HCT116 (cell line): ENCODE measurements around the gene KANSL3. TPM values are rescaled to one million over a fixed set of nuclear protein-coding genes. Genes with fewer than 3 reads are reported as not detected.
A peak's percentile ranks its signal among the peaks of the same experiment; 100 is the strongest.

Experiments used
- ATAC-seq: fragments of 200-7000 bp; cut with Tn5 transposase; 2 replicates; pipeline ENCODE4 v1.9.1; 2020; ENCODE audit warnings: mild to moderate bottlenecking, moderate library complexity
- BruUV-seq: library from RNA; stranded (reverse); fragments of 400-500 nt; replicated peaks from 2 replicates; lab custom pipeline; 2021; lab: Mats Ljungman, UMichigan
- CTCF ChIA-PET: fragments of 300-600 bp; sonication (Branson Sonifier 250); formaldehyde crosslinking; loops from one replicate; lab custom pipeline; 2021; ENCODE audit warnings: antibody characterized with exemption; lab: Charles Lee
- POLR2A ChIA-PET: fragments of 300-600, 350-600 bp; sonication (Branson Sonifier 250); formaldehyde crosslinking; loops from one replicate; lab custom pipeline; 2021; ENCODE audit warnings: antibody characterized with exemption; lab: Charles Lee
- RAD21 ChIA-PET, 2 experiments: fragments of 300-600 bp; sonication (Branson Sonifier 250); formaldehyde crosslinking; loops; one replicate each; lab custom pipeline; 2023; ENCODE audit warnings: low total read pairs in 2 of 2; ENCODE audit not compliant: uncharacterized antibody in 2 of 2, unreplicated experiment in 2 of 2, low non-redundant PET in 1 of 2; lab: Charles Lee
- DNase-seq: peaks from one replicate; pipeline ENCODE4 v3.0.0-alpha.2; 2010; ENCODE audit warnings: low read depth, low spot score
- H2AFZ ChIP-seq: fragments of 200-600 bp; shearing (Covaris generic), sonication (generic); 2 replicates; pipeline ENCODE4 v1.6.1; 2017; ENCODE audit warnings: low read depth, mixed run types, mixed read lengths, antibody characterized with exemption, low read length; ENCODE audit not compliant: poor library complexity, severe bottlenecking
- H3K27ac ChIP-seq: 2 replicates; pipeline ENCODE4 v1.5.1; 2012; ENCODE audit warnings: low read depth, low read length
- H3K27me3 ChIP-seq: fragments of 200-600 bp; sonication (generic); 2 replicates; pipeline ENCODE4 v1.6.1; 2016; ENCODE audit warnings: mixed run types, low read length, mixed read lengths; ENCODE audit not compliant: insufficient read depth
- H3K36me3 ChIP-seq, 2 experiments: fragments of 200-500 bp in 1 of 2; fragments of 200-600 bp in 1 of 2; sonication (Bioruptor generic) in 1 of 2; sonication (generic) in 1 of 2; 2 replicates each; pipeline versions ENCODE4 v1.5.1 to v1.6.1; 2014 to 2016; ENCODE audit warnings: low read length in 2 of 2, inconsistent platforms in 1 of 2, mixed read lengths in 1 of 2, mixed run types in 1 of 2; ENCODE audit not compliant: insufficient read depth in 2 of 2, control insufficient read depth in 1 of 2
- H3K4me1 ChIP-seq, 2 experiments: fragments of 200-600 bp in 1 of 2; sonication (generic) in 1 of 2; 2 replicates each; pipeline versions ENCODE4 v1.5.1 to v1.6.1; 2012 to 2017; ENCODE audit warnings: low read length in 2 of 2, inconsistent platforms in 1 of 2, mild to moderate bottlenecking in 1 of 2, mixed read lengths in 1 of 2, mixed run types in 1 of 2, moderate library complexity in 1 of 2; ENCODE audit not compliant: insufficient read depth in 2 of 2, control insufficient read depth in 1 of 2
- H3K4me2 ChIP-seq: fragments of 200-600 bp; sonication (generic); 2 replicates; pipeline ENCODE4 v1.6.1; 2017; ENCODE audit warnings: mixed run types, low read length, mixed read lengths
- H3K4me3 ChIP-seq, 2 experiments: fragments of 200-600 bp in 1 of 2; sonication (generic) in 1 of 2; replicated peaks in 1 of 2; 2 replicates each; pipeline ENCODE4 v1.5.1; 2011 to 2016; ENCODE audit warnings: low read length in 2 of 2, control low read depth in 1 of 2, low read depth in 1 of 2, mild to moderate bottlenecking in 1 of 2, mixed read lengths in 1 of 2, mixed run types in 1 of 2
- H3K79me2 ChIP-seq: fragments of 200-600 bp; sonication (generic); 2 replicates; pipeline ENCODE4 v1.6.1; 2017; ENCODE audit warnings: mild to moderate bottlenecking, mixed run types, low read length, moderate library complexity, mixed read lengths; ENCODE audit not compliant: insufficient read depth
- H3K9ac ChIP-seq: fragments of 200-600 bp; sonication (generic); 2 replicates; pipeline ENCODE4 v1.6.1; 2016; ENCODE audit warnings: low read length, mixed read lengths
- H3K9me2 ChIP-seq: fragments of 200-600 bp; sonication (generic), shearing (Covaris generic); 2 replicates; pipeline ENCODE4 v1.6.1; 2017; ENCODE audit warnings: mixed run types, mild to moderate bottlenecking, moderate library complexity; ENCODE audit not compliant: insufficient read depth
- H3K9me3 ChIP-seq, 2 experiments: fragments of 200-500 bp in 1 of 2; fragments of 200-600 bp in 1 of 2; sonication (Bioruptor generic) in 1 of 2; sonication (generic) in 1 of 2; 2 replicates each; pipeline ENCODE4 v1.6.1; 2014 to 2017; ENCODE audit warnings: low read length in 2 of 2, mixed read lengths in 2 of 2, inconsistent platforms in 1 of 2, low read depth in 1 of 2, mild to moderate bottlenecking in 1 of 2, mixed run types in 1 of 2, moderate library complexity in 1 of 2; ENCODE audit not compliant: control insufficient read depth in 1 of 2, insufficient read depth in 1 of 2
- H4K20me1 ChIP-seq: fragments of 200-600 bp; sonication (generic), shearing (Covaris generic); 2 replicates; pipeline ENCODE4 v1.6.1; 2017; ENCODE audit warnings: mixed run types, mild to moderate bottlenecking, moderate library complexity; ENCODE audit not compliant: insufficient read depth
- CBX3 ChIP-seq: IDR thresholded peaks from 2 replicates; pipeline ENCODE4 v1.6.1; 2012; ENCODE audit warnings: low read depth
- CEBPB ChIP-seq: IDR thresholded peaks from 2 replicates; pipeline ENCODE4 v1.6.1; 2012; ENCODE audit warnings: low read depth
- ELF1 ChIP-seq: IDR thresholded peaks from 2 replicates; pipeline ENCODE4 v1.6.1; 2012; ENCODE audit warnings: low read depth, borderline replicate concordance
- EZH2phosphoT487 ChIP-seq: fragments of 200-600 bp; IDR thresholded peaks from 2 replicates; pipeline ENCODE4 v1.6.1; 2018; ENCODE audit warnings: antibody characterized with exemption, borderline replicate concordance
- FOSL1 ChIP-seq: IDR thresholded peaks from 2 replicates; pipeline ENCODE4 v1.6.1; 2012; ENCODE audit warnings: low read depth
- JUND ChIP-seq: IDR thresholded peaks from 2 replicates; pipeline ENCODE4 v1.6.1; 2012
- POLR2A ChIP-seq: IDR thresholded peaks from 2 replicates; pipeline ENCODE4 v1.7.0; 2011; ENCODE audit warnings: borderline replicate concordance; ENCODE audit not compliant: insufficient read depth, insufficient read length; ENCODE audit errors: extremely low read depth
- SIN3A ChIP-seq: IDR thresholded peaks from 2 replicates; pipeline ENCODE4 v1.6.1; 2012; ENCODE audit warnings: low read depth
- SP1 ChIP-seq: IDR thresholded peaks from 2 replicates; pipeline ENCODE4 v1.6.1; 2012; ENCODE audit warnings: low read depth
- TCF7L2 ChIP-seq: IDR thresholded peaks from 2 replicates; pipeline ENCODE4 v1.7.0; 2011; ENCODE audit warnings: borderline replicate concordance, inconsistent platforms; ENCODE audit not compliant: insufficient read depth, insufficient read length; ENCODE audit errors: extremely low read depth
- ZFX ChIP-seq: fragments of 450-650 bp; IDR thresholded peaks from 2 replicates; pipeline ENCODE4 v1.6.1; 2017
- ZNF274 ChIP-seq: fragments of 200-500 bp; sonication (Bioruptor generic); IDR thresholded peaks from 2 replicates; pipeline ENCODE4 v1.6.1; 2014; ENCODE audit warnings: mild to moderate bottlenecking, low read depth, low read length, inconsistent platforms
- intact Hi-C: fragments of 100-400 bp; cut with micrococcal nuclease; formaldehyde crosslinking; loops from 2 replicates; pipeline ENCODE4 v1.10.0; 2022
- total RNA-seq: library from RNA; stranded (reverse); gene quantifications from one replicate; pipeline ENCODE4 v1.2.1, GENCODE V29; 2021; ENCODE audit not compliant: unreplicated experiment
- TF ChIP-seq, protein P1 (sequence below): IDR thresholded peaks from 2 replicates; pipeline ENCODE4 v1.6.1; 2011; ENCODE audit warnings: mild to moderate bottlenecking, low read length, moderate library complexity; ENCODE audit not compliant: insufficient replicate concordance; ENCODE audit errors: extremely low read depth
- TF ChIP-seq, protein P2 (sequence below): IDR thresholded peaks from 2 replicates; pipeline ENCODE4 v1.6.1; 2012
- TF ChIP-seq, protein P3 (sequence below): IDR thresholded peaks from 2 replicates; pipeline ENCODE4 v1.6.1; 2012

Gene KANSL3
- total RNA-seq, 1 experiment from 2014 or later = 35.8 TPM

DNA sequence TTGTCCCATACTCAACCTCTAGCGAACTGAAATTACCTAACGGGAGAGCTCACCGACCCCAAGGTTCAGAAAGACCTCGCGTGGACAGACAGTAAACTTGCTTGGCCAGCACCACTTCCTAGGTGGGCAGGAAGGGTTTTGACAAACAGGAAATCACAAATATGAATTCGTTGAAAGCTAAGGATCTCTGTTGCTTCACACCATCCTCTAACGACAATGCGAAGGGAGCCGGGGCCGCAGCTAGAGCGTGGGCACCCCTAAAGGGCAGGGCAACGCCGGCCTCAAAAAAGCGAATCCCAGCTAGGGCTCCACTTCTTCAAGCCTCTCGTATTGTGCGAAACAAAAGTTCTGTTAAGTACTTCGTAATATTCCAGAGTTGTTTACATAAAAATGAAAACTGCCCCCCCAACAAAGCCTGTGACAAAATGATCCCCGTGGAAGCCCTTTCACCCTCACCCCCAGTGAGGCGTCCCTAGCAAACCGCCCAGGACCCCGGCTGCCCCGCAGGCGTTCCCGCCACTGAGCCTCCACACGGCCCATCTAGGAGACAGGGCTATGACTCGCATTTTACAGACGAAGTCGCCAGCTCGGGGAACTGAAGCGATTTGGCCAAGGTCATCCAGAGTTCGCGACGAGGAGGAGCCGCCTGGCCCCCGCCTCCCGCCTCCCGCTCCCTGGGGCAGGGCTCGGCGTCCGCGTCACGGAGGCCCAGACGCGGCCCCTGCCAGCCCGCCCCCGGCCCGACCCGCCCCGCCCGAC is 548 bp downstream of the KANSL3 start:
- BruUV-seq = no TSS peak
- H3K36me3 ChIP-seq = peaks cover 9 to 11% of the 10 kb centered on the region in 2 experiments
- H4K20me1 ChIP-seq = no peaks in the 10 kb centered on the region
- ChIA-PET RAD21 (interaction anchor here in 1 of 2 experiments (0.5 kb wide), 1 partner anchor 374 kb away, joined by 4 read pairs; no protein-coding TSS in a partner anchor), POLR2A (no interaction called here), CTCF (interaction anchor here (1.2 kb wide), 1 partner anchor 220 kb away, joined by 3 read pairs; the partner anchor contains the start of gene ANKRD39)
- H3K9me2 ChIP-seq = no peaks in the 10 kb centered on the region
- peaks cover 46% of the 10 kb centered on the region for H3K79me2 ChIP-seq
- no peak for TF ChIP-seq ZNF274
- no peak for TF ChIP-seq SP1
- TF ChIP-seq JUND = no peak
- TF ChIP-seq FOSL1 = no peak
- TF ChIP-seq POLR2A = peak; percentile 24
- TF ChIP-seq SIN3A = no peak
- no peak for TF ChIP-seq EZH2phosphoT487
- no peak for TF ChIP-seq CEBPB
- H2AFZ ChIP-seq = no peak overlapping the region
- peak overlapping the region; percentile 77 for H3K4me2 ChIP-seq
- peak overlapping the region; percentile 73 for H3K27ac ChIP-seq
- H3K4me3 ChIP-seq = peak overlapping the region; percentile 71 to 78
- H3K27me3 ChIP-seq = no peaks in the 10 kb centered on the region
- no peaks in the 10 kb centered on the region for H3K9me3 ChIP-seq
- peak overlapping the region; percentile 91 for H3K9ac ChIP-seq
- peaks cover 8 to 27% of the 10 kb centered on the region in 2 experiments; a peak in 3 of 4 replicates for H3K4me1 ChIP-seq
- ATAC-seq = peak; percentile 90
- peak; percentile 56 for DNase-seq
- intact Hi-C loops = loop anchor here (10.0 kb wide), 1 partner anchor 127 kb away; the partner anchor contains the start of gene CNNM4

DNA sequence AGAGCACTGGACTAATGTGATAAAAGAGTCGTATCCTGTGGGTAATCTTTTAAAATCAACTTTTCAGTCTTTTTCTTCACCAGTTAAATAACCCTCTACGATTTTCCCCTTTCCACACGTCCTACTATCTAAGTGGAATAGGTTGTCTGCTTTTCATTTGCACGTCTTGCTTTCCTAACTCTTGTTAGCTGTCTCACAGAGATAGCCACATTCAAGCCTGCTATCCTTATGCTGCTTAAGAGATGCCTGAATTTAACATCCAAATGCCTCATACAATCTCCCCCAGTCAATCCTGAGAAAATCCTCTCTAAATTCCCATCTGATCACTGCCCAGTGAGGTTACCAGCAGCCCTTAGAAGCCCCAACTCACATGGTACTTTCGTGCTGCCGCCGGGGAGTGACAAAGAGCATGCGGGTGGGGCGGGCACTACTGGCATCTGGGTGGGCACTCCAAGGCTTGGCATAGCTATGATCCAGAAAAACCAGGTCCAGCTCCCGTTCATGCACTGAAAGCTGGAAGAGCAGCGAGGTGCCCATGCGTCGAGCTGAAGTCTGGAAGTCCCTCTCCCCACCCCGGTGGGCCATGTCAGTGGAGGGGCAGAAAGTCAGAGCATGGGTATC is 1.5 kb downstream of the KANSL3 start:
- Histone ChIP-seq H3K4me2 (peak overlapping the region; percentile 77), H3K36me3 (peaks cover 9 to 11% of the 10 kb centered on the region in 2 experiments), H3K27me3 (no peaks in the 10 kb centered on the region), H3K9me3 (no peaks in the 10 kb centered on the region), H3K79me2 (peaks cover 55% of the 10 kb centered on the region), H2AFZ (no peak overlapping the region), H4K20me1 (no peaks in the 10 kb centered on the region), H3K27ac (no peak overlapping the region), H3K4me1 (peaks cover 6 to 20% of the 10 kb centered on the region in 2 experiments; a peak in 3 of 4 replicates), H3K4me3 (peak overlapping the region; percentile 71 to 78), H3K9ac (peak overlapping the region; percentile 91), H3K9me2 (no peaks in the 10 kb centered on the region)
- ChIA-PET POLR2A (no interaction called here), CTCF (no interaction called here), RAD21 (no interaction called here)
- ATAC-seq = no peak
- no TSS peak for BruUV-seq
- intact Hi-C loops = loop anchor here (10.0 kb wide), 1 partner anchor 128 kb away; the partner anchor contains the start of gene CNNM4
- DNase-seq = no peak
- TF ChIP-seq ZFX (no peak), CBX3 (no peak), JUND (no peak), EZH2phosphoT487 (no peak), TCF7L2 (no peak), CEBPB (no peak), POLR2A (no peak), ZNF274 (no peak), ELF1 (no peak)
- TF ChIP-seq, protein P1, sequence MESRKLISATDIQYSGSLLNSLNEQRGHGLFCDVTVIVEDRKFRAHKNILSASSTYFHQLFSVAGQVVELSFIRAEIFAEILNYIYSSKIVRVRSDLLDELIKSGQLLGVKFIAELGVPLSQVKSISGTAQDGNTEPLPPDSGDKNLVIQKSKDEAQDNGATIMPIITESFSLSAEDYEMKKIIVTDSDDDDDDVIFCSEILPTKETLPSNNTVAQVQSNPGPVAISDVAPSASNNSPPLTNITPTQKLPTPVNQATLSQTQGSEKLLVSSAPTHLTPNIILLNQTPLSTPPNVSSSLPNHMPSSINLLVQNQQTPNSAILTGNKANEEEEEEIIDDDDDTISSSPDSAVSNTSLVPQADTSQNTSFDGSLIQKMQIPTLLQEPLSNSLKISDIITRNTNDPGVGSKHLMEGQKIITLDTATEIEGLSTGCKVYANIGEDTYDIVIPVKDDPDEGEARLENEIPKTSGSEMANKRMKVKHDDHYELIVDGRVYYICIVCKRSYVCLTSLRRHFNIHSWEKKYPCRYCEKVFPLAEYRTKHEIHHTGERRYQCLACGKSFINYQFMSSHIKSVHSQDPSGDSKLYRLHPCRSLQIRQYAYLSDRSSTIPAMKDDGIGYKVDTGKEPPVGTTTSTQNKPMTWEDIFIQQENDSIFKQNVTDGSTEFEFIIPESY = no peak
- TF ChIP-seq, protein P2, sequence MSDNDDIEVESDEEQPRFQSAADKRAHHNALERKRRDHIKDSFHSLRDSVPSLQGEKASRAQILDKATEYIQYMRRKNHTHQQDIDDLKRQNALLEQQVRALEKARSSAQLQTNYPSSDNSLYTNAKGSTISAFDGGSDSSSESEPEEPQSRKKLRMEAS = no peak
- TF ChIP-seq, protein P3, sequence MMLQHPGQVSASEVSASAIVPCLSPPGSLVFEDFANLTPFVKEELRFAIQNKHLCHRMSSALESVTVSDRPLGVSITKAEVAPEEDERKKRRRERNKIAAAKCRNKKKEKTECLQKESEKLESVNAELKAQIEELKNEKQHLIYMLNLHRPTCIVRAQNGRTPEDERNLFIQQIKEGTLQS = no peak
